Brain microvascular endothelial cell (primary cell): Measurements from ENCODE around the gene MYO15A.

ENCODE experiments used
- DNase-seq: peaks from one replicate; pipeline ENCODE4 v3.0.0-alpha.2; 2020
- H3K27ac ChIP-seq: fragments of 250-450 bp; sonication (Bioruptor Pico); 2 replicates; pipeline ENCODE4 v1.5.1; 2020; ENCODE audit warnings: mild to moderate bottlenecking, moderate library complexity
- H3K27me3 ChIP-seq: fragments of 250-450 bp; sonication (Bioruptor Pico); replicated peaks from 2 replicates; pipeline ENCODE4 v1.5.1; 2020; ENCODE audit warnings: mild to moderate bottlenecking
- H3K36me3 ChIP-seq: fragments of 250-450 bp; sonication (Bioruptor Pico); replicated peaks from 2 replicates; pipeline ENCODE4 v1.5.1; 2020; ENCODE audit warnings: mild to moderate bottlenecking
- H3K4me3 ChIP-seq: 2 replicates; pipeline ENCODE4 v1.5.1; 2011; ENCODE audit warnings: low read depth, mild to moderate bottlenecking, control low read depth, low read length, moderate library complexity
- in situ Hi-C: cut with HindIII; loops from 2 replicates; pipeline ENCODE4 v1.10.0; 2017; ENCODE audit warnings: low sequenced_read_pairs, low pct_ligation_motif_present
- TF ChIP-seq, protein P1 (sequence below): IDR thresholded peaks from 2 replicates; pipeline ENCODE4 v1.5.1; 2011; ENCODE audit warnings: low read depth, mild to moderate bottlenecking, moderate library complexity, low read length, control low read depth, inconsistent platforms; ENCODE audit errors: missing control alignments

MYO15A gene, protein sequence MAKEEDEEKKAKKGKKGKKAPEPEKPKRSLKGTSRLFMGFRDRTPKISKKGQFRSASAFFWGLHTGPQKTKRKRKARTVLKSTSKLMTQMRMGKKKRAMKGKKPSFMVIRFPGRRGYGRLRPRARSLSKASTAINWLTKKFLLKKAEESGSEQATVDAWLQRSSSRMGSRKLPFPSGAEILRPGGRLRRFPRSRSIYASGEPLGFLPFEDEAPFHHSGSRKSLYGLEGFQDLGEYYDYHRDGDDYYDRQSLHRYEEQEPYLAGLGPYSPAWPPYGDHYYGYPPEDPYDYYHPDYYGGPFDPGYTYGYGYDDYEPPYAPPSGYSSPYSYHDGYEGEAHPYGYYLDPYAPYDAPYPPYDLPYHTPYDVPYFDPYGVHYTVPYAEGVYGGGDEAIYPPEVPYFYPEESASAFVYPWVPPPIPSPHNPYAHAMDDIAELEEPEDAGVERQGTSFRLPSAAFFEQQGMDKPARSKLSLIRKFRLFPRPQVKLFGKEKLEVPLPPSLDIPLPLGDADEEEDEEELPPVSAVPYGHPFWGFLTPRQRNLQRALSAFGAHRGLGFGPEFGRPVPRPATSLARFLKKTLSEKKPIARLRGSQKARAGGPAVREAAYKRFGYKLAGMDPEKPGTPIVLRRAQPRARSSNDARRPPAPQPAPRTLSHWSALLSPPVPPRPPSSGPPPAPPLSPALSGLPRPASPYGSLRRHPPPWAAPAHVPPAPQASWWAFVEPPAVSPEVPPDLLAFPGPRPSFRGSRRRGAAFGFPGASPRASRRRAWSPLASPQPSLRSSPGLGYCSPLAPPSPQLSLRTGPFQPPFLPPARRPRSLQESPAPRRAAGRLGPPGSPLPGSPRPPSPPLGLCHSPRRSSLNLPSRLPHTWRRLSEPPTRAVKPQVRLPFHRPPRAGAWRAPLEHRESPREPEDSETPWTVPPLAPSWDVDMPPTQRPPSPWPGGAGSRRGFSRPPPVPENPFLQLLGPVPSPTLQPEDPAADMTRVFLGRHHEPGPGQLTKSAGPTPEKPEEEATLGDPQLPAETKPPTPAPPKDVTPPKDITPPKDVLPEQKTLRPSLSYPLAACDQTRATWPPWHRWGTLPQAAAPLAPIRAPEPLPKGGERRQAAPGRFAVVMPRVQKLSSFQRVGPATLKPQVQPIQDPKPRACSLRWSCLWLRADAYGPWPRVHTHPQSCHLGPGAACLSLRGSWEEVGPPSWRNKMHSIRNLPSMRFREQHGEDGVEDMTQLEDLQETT (N-terminal part only)

GRCh38 chr17:18108401-18109312 lies at the start of gene MYO15A:
TSS of gene MYO15A (plus strand) at chr17:18108756. CDS start at chr17:18118801, 10,045 bp downstream.
- in situ Hi-C loops = no loop called here
- TF ChIP-seq, protein P1, sequence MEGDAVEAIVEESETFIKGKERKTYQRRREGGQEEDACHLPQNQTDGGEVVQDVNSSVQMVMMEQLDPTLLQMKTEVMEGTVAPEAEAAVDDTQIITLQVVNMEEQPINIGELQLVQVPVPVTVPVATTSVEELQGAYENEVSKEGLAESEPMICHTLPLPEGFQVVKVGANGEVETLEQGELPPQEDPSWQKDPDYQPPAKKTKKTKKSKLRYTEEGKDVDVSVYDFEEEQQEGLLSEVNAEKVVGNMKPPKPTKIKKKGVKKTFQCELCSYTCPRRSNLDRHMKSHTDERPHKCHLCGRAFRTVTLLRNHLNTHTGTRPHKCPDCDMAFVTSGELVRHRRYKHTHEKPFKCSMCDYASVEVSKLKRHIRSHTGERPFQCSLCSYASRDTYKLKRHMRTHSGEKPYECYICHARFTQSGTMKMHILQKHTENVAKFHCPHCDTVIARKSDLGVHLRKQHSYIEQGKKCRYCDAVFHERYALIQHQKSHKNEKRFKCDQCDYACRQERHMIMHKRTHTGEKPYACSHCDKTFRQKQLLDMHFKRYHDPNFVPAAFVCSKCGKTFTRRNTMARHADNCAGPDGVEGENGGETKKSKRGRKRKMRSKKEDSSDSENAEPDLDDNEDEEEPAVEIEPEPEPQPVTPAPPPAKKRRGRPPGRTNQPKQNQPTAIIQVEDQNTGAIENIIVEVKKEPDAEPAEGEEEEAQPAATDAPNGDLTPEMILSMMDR = no peak
- Histone ChIP-seq H3K4me3 (no peak within 1 kb of the TSS), H3K36me3 (peaks cover 3% of the 10 kb centered on the region), H3K27me3 (no peaks in the 10 kb centered on the region), H3K27ac (no peak within 1 kb of the TSS)
- DNase-seq = no peak

GRCh38 chr17:18059283-18059682 lies 49.3 kb upstream of the MYO15A start:
- H3K27ac ChIP-seq = no peak overlapping the region
- TF ChIP-seq, protein P1 = no peak

GRCh38 chr17:18064053-18064452 lies 44.5 kb upstream of the MYO15A start:
- DNase-seq = no peak
- Histone ChIP-seq H3K4me3 (no peak overlapping the region), H3K27ac (no peak overlapping the region), H3K36me3 (peaks cover 12% of the 10 kb centered on the region), H3K27me3 (no peaks in the 10 kb centered on the region)
- TF ChIP-seq, protein P1 = no peak
- in situ Hi-C loops = no loop called here

More at GRCh38 chr17:18059283-18059682, 49.3 kb upstream of the MYO15A start:
- H3K27me3 ChIP-seq = no peaks in the 10 kb centered on the region
- no peak overlapping the region for H3K4me3 ChIP-seq
- in situ Hi-C loops = no loop called here
- no peak for DNase-seq
- H3K36me3 ChIP-seq = peaks cover 15% of the 10 kb centered on the region

DNA sequence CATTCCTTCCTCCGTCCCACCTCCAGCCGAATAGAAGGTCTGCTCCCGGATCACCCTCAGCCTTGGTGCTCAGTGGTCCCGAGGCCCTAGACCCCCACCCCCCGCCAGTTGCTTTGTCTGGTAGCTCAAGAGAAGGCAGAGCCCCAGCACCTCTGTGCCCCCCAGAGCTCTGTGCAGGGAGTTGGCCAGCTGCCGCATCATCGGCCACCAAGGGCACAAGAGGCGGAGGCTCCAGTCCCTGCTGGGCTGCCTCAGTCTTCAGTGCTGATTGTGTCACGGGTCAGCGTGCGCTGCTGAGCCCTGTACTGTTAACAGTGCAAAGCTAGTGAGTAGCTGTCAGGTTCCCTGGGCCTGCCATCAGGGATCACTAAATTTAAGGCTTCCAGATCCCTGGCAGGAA lies 43.0 kb upstream of the MYO15A start:
- no peak for DNase-seq
- Histone ChIP-seq H3K4me3 (no peak overlapping the region), H3K27ac (no peak overlapping the region), H3K36me3 (peaks cover 12% of the 10 kb centered on the region), H3K27me3 (no peaks in the 10 kb centered on the region)
- TF ChIP-seq, protein P1 = no peak
- in situ Hi-C loops = no loop called here

GRCh38 chr17:18066866-18067265 lies 41.7 kb upstream of the MYO15A start:
- Histone ChIP-seq H3K4me3 (no peak overlapping the region), H3K36me3 (peaks cover 12% of the 10 kb centered on the region), H3K27ac (no peak overlapping the region), H3K27me3 (no peaks in the 10 kb centered on the region)
- TF ChIP-seq, protein P1 = no peak
- in situ Hi-C loops = no loop called here
- no peak for DNase-seq
